IMR-90 (cell line): Measurements from ENCODE around the gene TLR1. TPM values are rescaled to one million over a fixed set of nuclear protein-coding genes. Genes with fewer than 3 reads are reported as not detected.

Experiments
- ATAC-seq: fragments of 200-7000 bp; cut with Tn5 transposase; 2 replicates; pipeline ENCODE4 v1.9.1; 2020; ENCODE audit warnings: low read depth, mild to moderate bottlenecking, moderate library complexity
- BruUV-seq: library from RNA; stranded (reverse); fragments of 400-500 nt; replicated peaks from 2 replicates; lab custom pipeline; 2021; lab: Mats Ljungman, UMichigan
- CTCF ChIA-PET: fragments of 300-600 bp; formaldehyde crosslinking; extraction: SDS; loops from one replicate; lab custom pipeline; 2021; ENCODE audit warnings: antibody characterized with exemption; lab: Yijun Ruan, JAX
- POLR2A ChIA-PET: fragments of 300-600 bp; sonication (Branson Sonifier 250); formaldehyde crosslinking; loops from one replicate; lab custom pipeline; 2022; ENCODE audit warnings: antibody characterized with exemption; ENCODE audit not compliant: unreplicated experiment; lab: Charles Lee
- DNase-seq: peaks from one replicate; pipeline ENCODE4 v3.0.0; 2013
- H2AFZ ChIP-seq: replicated peaks from 2 replicates; pipeline ENCODE3; 2013; ENCODE audit warnings: low read length, mild to moderate bottlenecking; ENCODE audit not compliant: poor library complexity
- H2AK5ac ChIP-seq: 2 replicates; pipeline ENCODE4 v1.6.1; 2013; ENCODE audit warnings: low read depth, low read length, inconsistent platforms
- H2AK9ac ChIP-seq: replicated peaks from 2 replicates; pipeline ENCODE3; 2013; ENCODE audit warnings: mild to moderate bottlenecking, low read depth, low read length, moderate library complexity; ENCODE audit not compliant: poor library complexity
- H2BK120ac ChIP-seq: 2 replicates; pipeline ENCODE4 v1.6.1; 2013; ENCODE audit warnings: low read depth, low read length, inconsistent platforms
- H2BK15ac ChIP-seq: 3 replicates; pipeline ENCODE4 v1.6.1; 2013; ENCODE audit warnings: low read depth, low read length, inconsistent platforms
- H2BK20ac ChIP-seq: 2 replicates; pipeline ENCODE4 v1.6.1; 2013; ENCODE audit warnings: low read depth, mild to moderate bottlenecking, inconsistent platforms, low read length, moderate library complexity
- H2BK5ac ChIP-seq: 2 replicates; pipeline ENCODE4 v1.6.1; 2013; ENCODE audit warnings: mild to moderate bottlenecking, low read depth, low read length, inconsistent platforms; ENCODE audit not compliant: poor library complexity, severe bottlenecking
- H3K14ac ChIP-seq: replicated peaks from 2 replicates; pipeline ENCODE4 v1.6.1; 2013; ENCODE audit warnings: low read depth, low read length, inconsistent platforms
- H3K18ac ChIP-seq: 2 replicates; pipeline ENCODE4 v1.6.1; 2013; ENCODE audit warnings: low read depth, low read length, control low read depth
- H3K23ac ChIP-seq: 2 replicates; pipeline ENCODE4 v1.6.1; 2013; ENCODE audit warnings: low read depth, low read length, inconsistent platforms
- H3K27ac ChIP-seq: 2 replicates; pipeline ENCODE4 v1.5.1; 2013; ENCODE audit warnings: mild to moderate bottlenecking, control low read depth, low read length; ENCODE audit not compliant: insufficient read depth
- H3K27me3 ChIP-seq: 2 replicates; pipeline ENCODE4 v1.6.1; 2013; ENCODE audit warnings: low read length; ENCODE audit not compliant: control insufficient read depth, insufficient read depth
- H3K36me3 ChIP-seq: 2 replicates; pipeline ENCODE4 v1.6.1; 2013; ENCODE audit warnings: low read length, mixed read lengths; ENCODE audit not compliant: control insufficient read depth, insufficient read depth
- H3K4ac ChIP-seq: 2 replicates; pipeline ENCODE4 v1.6.1; 2013; ENCODE audit warnings: low read depth, low read length, inconsistent platforms
- H3K4me1 ChIP-seq: 2 replicates; pipeline ENCODE4 v1.6.1; 2013; ENCODE audit warnings: low read length, mixed read lengths; ENCODE audit not compliant: control insufficient read depth, insufficient read depth
- H3K4me2 ChIP-seq: 2 replicates; pipeline ENCODE4 v1.6.1; 2013; ENCODE audit warnings: low read depth, mild to moderate bottlenecking, control low read depth, low read length, moderate library complexity
- H3K4me3 ChIP-seq: 2 replicates; pipeline ENCODE4 v1.5.1; 2013; ENCODE audit warnings: low read depth, mild to moderate bottlenecking, control low read depth, low read length, moderate library complexity; ENCODE audit not compliant: insufficient read depth
- H3K56ac ChIP-seq: 2 replicates; pipeline ENCODE4 v1.6.1; 2013; ENCODE audit warnings: low read length, inconsistent platforms; ENCODE audit not compliant: insufficient read depth; ENCODE audit errors: extremely low read depth
- H3K79me1 ChIP-seq, 2 experiments: 2 replicates each; pipeline ENCODE4 v1.6.1; 2013; ENCODE audit warnings: low read length in 2 of 2, inconsistent platforms in 1 of 2, low read depth in 1 of 2
- H3K9ac ChIP-seq: 2 replicates; pipeline ENCODE4 v1.6.1; 2013; ENCODE audit warnings: low read depth, low read length, control low read depth
- H3K9me1 ChIP-seq: 2 replicates; pipeline ENCODE4 v1.6.1; 2013; ENCODE audit warnings: low read length, inconsistent platforms; ENCODE audit not compliant: insufficient read depth
- H3K9me3 ChIP-seq: 2 replicates; pipeline ENCODE4 v1.6.1; 2013; ENCODE audit warnings: low read length; ENCODE audit not compliant: control insufficient read depth, insufficient read depth
- H4K20me1 ChIP-seq: 2 replicates; pipeline ENCODE4 v1.6.1; 2013; ENCODE audit warnings: low read length, inconsistent platforms; ENCODE audit not compliant: insufficient read depth
- H4K5ac ChIP-seq: 2 replicates; pipeline ENCODE4 v1.6.1; 2013; ENCODE audit warnings: mild to moderate bottlenecking, low read depth, low read length, control low read depth
- H4K8ac ChIP-seq, 2 experiments: 2 replicates each; pipeline ENCODE4 v1.6.1; 2013; ENCODE audit warnings: low read depth in 2 of 2, low read length in 2 of 2, control low read depth in 1 of 2, inconsistent platforms in 1 of 2
- H4K91ac ChIP-seq: 2 replicates; pipeline ENCODE4 v1.6.1; 2013; ENCODE audit warnings: low read depth, low read length, inconsistent platforms; ENCODE audit not compliant: insufficient read depth
- BHLHE40 ChIP-seq: fragments of 150-350 bp; IDR thresholded peaks from 2 replicates; pipeline ENCODE4 v1.6.1; 2016; ENCODE audit warnings: mild to moderate bottlenecking, low read depth, low read length
- CEBPB ChIP-seq: IDR thresholded peaks from 2 replicates; pipeline ENCODE4 v1.6.1; 2012; ENCODE audit warnings: low read depth, low read length, improper control_type of control experiment
- CHD1 ChIP-seq: IDR thresholded peaks from 2 replicates; pipeline ENCODE4 v1.6.1; 2012; ENCODE audit warnings: low read depth, low read length, improper control_type of control experiment
- CTCF ChIP-seq: conservative IDR thresholded peaks from 2 replicates; pipeline ENCODE4 v1.5.1; 2012; ENCODE audit warnings: mild to moderate bottlenecking, low read depth, low read length, improper control_type of control experiment
- FOS ChIP-seq: fragments of 150-350 bp; IDR thresholded peaks from 2 replicates; pipeline ENCODE4 v1.6.1; 2016; ENCODE audit warnings: low read depth, low read length
- MAZ ChIP-seq: IDR thresholded peaks from 2 replicates; pipeline ENCODE4 v1.6.1; 2012; ENCODE audit warnings: low read depth, mild to moderate bottlenecking, low read length, improper control_type of control experiment, moderate library complexity, borderline replicate concordance
- MXI1 ChIP-seq: IDR thresholded peaks from 2 replicates; pipeline ENCODE4 v1.6.1; 2012; ENCODE audit warnings: low read depth, mild to moderate bottlenecking, low read length, moderate library complexity, borderline replicate concordance
- NFE2L2 ChIP-seq: fragments of 150-350 bp; IDR thresholded peaks from 2 replicates; pipeline ENCODE4 v1.6.1; 2016; ENCODE audit warnings: low read depth, mild to moderate bottlenecking, low read length
- POLR2A ChIP-seq: IDR thresholded peaks from 2 replicates; pipeline ENCODE4 v1.6.1; 2012; ENCODE audit warnings: mild to moderate bottlenecking, low read depth, low read length
- RAD21 ChIP-seq: IDR thresholded peaks from 2 replicates; pipeline ENCODE4 v1.6.1; 2012; ENCODE audit warnings: low read length, improper control_type of control experiment
- RCOR1 ChIP-seq: IDR thresholded peaks from 2 replicates; pipeline ENCODE4 v1.6.1; 2012; ENCODE audit warnings: mild to moderate bottlenecking, low read length, improper control_type of control experiment; ENCODE audit not compliant: insufficient replicate concordance
- RFX5 ChIP-seq: IDR thresholded peaks from 2 replicates; pipeline ENCODE4 v1.8.0; 2012; ENCODE audit warnings: low read depth, mild to moderate bottlenecking, low read length, moderate library complexity
- SMC3 ChIP-seq: fragments of 150-350 bp; IDR thresholded peaks from 2 replicates; pipeline ENCODE4 v1.6.1; 2016; ENCODE audit warnings: low read depth, mild to moderate bottlenecking, antibody characterized with exemption, low read length, moderate library complexity
- USF2 ChIP-seq: fragments of 150-350 bp; IDR thresholded peaks from 2 replicates; pipeline ENCODE4 v1.6.1; 2017; ENCODE audit warnings: mild to moderate bottlenecking, antibody characterized with exemption, low read length, low read depth
- WGBS, 2 experiments: methylation state at CpG; one replicate each; pipeline versions ENCODE4 v1.1.5 to v1.1.7; 2013; ENCODE audit warnings: missing lambda C conversion rate in 2 of 2; ENCODE audit not compliant: insufficient read length in 1 of 2; ENCODE audit errors: extremely low coverage in 2 of 2; 5-methylcytosine and 5-hydroxymethylcytosine counted together
- dilution Hi-C: fragments of 300-500 bp; cut with HindIII; formaldehyde crosslinking; loops from one replicate; pipeline ENCODE4 v1.14.3; 2018; ENCODE audit warnings: low sequenced_read_pairs; ENCODE audit not compliant: unreplicated experiment
- in situ Hi-C: fragments of 300-500 bp; cut with MboI; formaldehyde crosslinking; loops from 3 replicates; pipeline ENCODE4 v1.14.3; 2019; ENCODE audit warnings: low sequenced_read_pairs, inconsistent platforms, mixed read lengths
- intact Hi-C: fragments of 100-400 bp; cut with micrococcal nuclease; formaldehyde crosslinking; loops from 2 replicates; pipeline ENCODE4 v1.10.0; 2022
- polyA plus RNA-seq, 3 experiments: library from polyadenylated mRNA; depleted of rRNA; stranded (reverse); fragments of >200 nt; gene quantifications; 2 replicates each; pipeline ENCODE4 v1.2.3, GENCODE V29; 2012; ENCODE audit warnings: low replicate concordance in 1 of 3
- total RNA-seq: library from RNA; depleted of rRNA; stranded (reverse); fragments of >200 nt; gene quantifications from 2 replicates; pipeline ENCODE4 v1.2.3, GENCODE V29; 2012
- TF ChIP-seq, protein P1 (sequence below): fragments of 150-350 bp; IDR thresholded peaks from 2 replicates; pipeline ENCODE4 v1.6.1; 2016; ENCODE audit warnings: low read depth, mild to moderate bottlenecking, low read length, moderate library complexity, borderline replicate concordance

Gene TLR1
- total and polyA plus RNA-seq, 2 of the 4 experiments (the other 2 are of a cell fraction), result 0.24 to 1.1 TPM

GRCh38 chr4:38794051-38794450 lies 10.5 kb downstream of the TLR1 start:
- no peaks in the 10 kb centered on the region for H3K9me1 ChIP-seq

More at GRCh38 chr4:38794051-38794450, 10.5 kb downstream of the TLR1 start:
- Histone ChIP-seq H3K18ac (no peak overlapping the region), H2BK5ac (no peak overlapping the region), H3K27me3 (peaks cover 3% of the 10 kb centered on the region; the same call in 1 of the 2 replicates), H3K4me1 (no peaks in the 10 kb centered on the region), H2AK9ac (no peak overlapping the region), H2BK20ac (no peak overlapping the region), H3K36me3 (no peaks in the 10 kb centered on the region), H3K14ac (no peak overlapping the region), H3K56ac (no peak overlapping the region), H3K4me2 (no peak overlapping the region), H3K79me1 (no peaks in the 10 kb centered on the region), H4K8ac (no peak overlapping the region), H2BK120ac (no peak overlapping the region), H3K9me3 (no peaks in the 10 kb centered on the region; the same call in 1 of the 2 replicates), H3K9ac (no peak overlapping the region), H2AFZ (no peak overlapping the region), H4K20me1 (no peaks in the 10 kb centered on the region), H3K4ac (no peak overlapping the region), H3K23ac (no peak overlapping the region), H3K4me3 (no peak overlapping the region), H4K5ac (no peak overlapping the region), H4K91ac (no peak overlapping the region), H2AK5ac (no peak overlapping the region), H3K27ac (no peak overlapping the region), H2BK15ac (no peak overlapping the region)
- 50% methylated on average over 1 of the region's 2 CpGs; no CpG with 5 or more reads in 1 of the 2 experiments for WGBS, 2 experiments
- ChIA-PET POLR2A (interaction anchor here (0.6 kb wide), 1 partner anchor 9 kb away, joined by 3 read pairs; no protein-coding TSS in a partner anchor), CTCF (no interaction called here)
- dilution Hi-C loops (no loop called here), intact Hi-C loops (no loop called here), in situ Hi-C loops (no loop called here)
- no TSS peak for BruUV-seq
- DNase-seq (no peak), ATAC-seq (no peak)
- TF ChIP-seq RAD21 (no peak), USF2 (no peak), RCOR1 (no peak), NFE2L2 (no peak), RFX5 (no peak), POLR2A (no peak), MAZ (no peak), BHLHE40 (no peak), CEBPB (no peak), CTCF (no peak), FOS (no peak), SMC3 (no peak), MXI1 (no peak), CHD1 (no peak)
- TF ChIP-seq, protein P1, sequence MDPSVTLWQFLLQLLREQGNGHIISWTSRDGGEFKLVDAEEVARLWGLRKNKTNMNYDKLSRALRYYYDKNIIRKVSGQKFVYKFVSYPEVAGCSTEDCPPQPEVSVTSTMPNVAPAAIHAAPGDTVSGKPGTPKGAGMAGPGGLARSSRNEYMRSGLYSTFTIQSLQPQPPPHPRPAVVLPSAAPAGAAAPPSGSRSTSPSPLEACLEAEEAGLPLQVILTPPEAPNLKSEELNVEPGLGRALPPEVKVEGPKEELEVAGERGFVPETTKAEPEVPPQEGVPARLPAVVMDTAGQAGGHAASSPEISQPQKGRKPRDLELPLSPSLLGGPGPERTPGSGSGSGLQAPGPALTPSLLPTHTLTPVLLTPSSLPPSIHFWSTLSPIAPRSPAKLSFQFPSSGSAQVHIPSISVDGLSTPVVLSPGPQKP, result no peak
